Activated T-helper 1 cell treated with anti-CD3 and anti-CD28 coated beads, Interleukin-2, amount 50 U/mL, for 16 hours (primary cell): ENCODE results near the gene LAMB2.

Experiments
- DNase-seq, 2 donors: peaks; one replicate each; pipeline ENCODE4 v3.0.0-alpha.2; 2020; ENCODE audit warnings: low read depth in 1 of 2, low spot score in 1 of 2

LAMB2 gene

GRCh38 chr3:49076646-49077045 is 56.2 kb downstream of the LAMB2 start:
- DNase-seq: no peak

GRCh38 chr3:49076116-49076515 is 56.7 kb downstream of the LAMB2 start:
- DNase-seq: no peak
